Erythroblast (primary cell): ENCODE measurements around the gene VEGFA.

ENCODE experiments used
- GATA1 ChIP-seq: IDR thresholded peaks from 2 replicates; pipeline ENCODE4 v1.6.1; 2011; ENCODE audit warnings: low read depth, mild to moderate bottlenecking, control low read depth, low read length, moderate library complexity
- POLR2A ChIP-seq: IDR thresholded peaks from 2 replicates; pipeline ENCODE4 v1.6.1; 2011; ENCODE audit warnings: mild to moderate bottlenecking, low read length

DNA sequence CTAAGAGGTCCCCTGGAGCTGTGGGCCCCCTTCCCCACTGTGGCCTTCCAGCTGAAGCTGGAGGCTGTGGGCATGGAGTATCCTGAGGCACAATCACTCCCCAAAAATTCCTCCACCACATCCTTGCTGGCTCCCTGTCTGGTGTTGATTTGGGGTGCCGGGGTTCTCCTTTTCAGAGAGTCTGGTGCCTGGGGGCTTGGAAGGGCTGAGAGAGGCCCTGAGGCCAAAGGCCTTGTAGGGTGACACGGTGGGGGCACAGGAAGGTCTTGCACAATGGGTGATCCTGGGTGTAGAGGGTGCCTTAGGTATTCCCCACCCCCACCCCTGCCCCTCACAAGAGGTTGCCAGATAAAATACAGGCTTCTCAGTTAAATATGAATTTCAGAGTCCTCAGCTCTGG, 33.2 kb upstream of the VEGFA start:
- TF ChIP-seq POLR2A (no peak), GATA1 (no peak)
